ENCODE measurements around the gene ACSS2.

- TF ChIP-seq CTCF (IDR thresholded peaks at IDR 0.05; ENCODE audit: low read length) (no peak), EZH2 (IDR thresholded peaks at IDR 0.05; ENCODE audit: borderline replicate concordance, low read length) (no peak)
Measured at GRCh38 chr20:34896086-34896621, 19.7 kb downstream of the ACSS2 start.
